Measurements from ENCODE around the gene MYL5.

The MYL5 gene

GRCh38 chr4:650461-650860 lies 23.9 kb upstream of the MYL5 start:
- no peak overlapping the region for H3K4me3 ChIP-seq (ENCODE audit: low read depth, low read length)
- no peak for TF ChIP-seq CTCF (conservative IDR thresholded peaks at IDR 0.05; ENCODE audit: low read depth, low read length)
- no peak for DNase-seq (ENCODE audit: low read depth)

- DNase-seq (ENCODE audit: low read depth), result no peak
- no peak for TF ChIP-seq CTCF (conservative IDR thresholded peaks at IDR 0.05; ENCODE audit: low read depth, low read length)
- no peak overlapping the region for H3K4me3 ChIP-seq (ENCODE audit: low read depth, low read length)
Measured at GRCh38 chr4:650951-651883, 23.1 kb upstream of the MYL5 start.

- no peak for DNase-seq (ENCODE audit: low read depth)
Measured at GRCh38 chr4:651884-652642, 22.3 kb upstream of the MYL5 start.

GRCh38 chr4:653080-653821 lies 21.1 kb upstream of the MYL5 start:
- DNase-seq (ENCODE audit: low read depth), result no peak
- no peak for TF ChIP-seq CTCF (conservative IDR thresholded peaks at IDR 0.05; ENCODE audit: low read depth, low read length)

More at GRCh38 chr4:651884-652642, 22.3 kb upstream of the MYL5 start:
- TF ChIP-seq CTCF (conservative IDR thresholded peaks at IDR 0.05; ENCODE audit: low read depth, low read length), result no peak
- H3K4me3 ChIP-seq (ENCODE audit: low read depth, low read length), result no peak overlapping the region

GRCh38 chr4:653831-654502 lies 20.4 kb upstream of the MYL5 start:
- TF ChIP-seq CTCF (conservative IDR thresholded peaks at IDR 0.05; ENCODE audit: low read depth, low read length), result no peak
- no peak overlapping the region for H3K4me3 ChIP-seq (ENCODE audit: low read depth, low read length)
- DNase-seq (ENCODE audit: low read depth), result no peak

More at GRCh38 chr4:653080-653821, 21.1 kb upstream of the MYL5 start:
- no peak overlapping the region for H3K4me3 ChIP-seq (ENCODE audit: low read depth, low read length)

GRCh38 chr4:654503-654845 lies 19.9 kb upstream of the MYL5 start:
- DNase-seq (ENCODE audit: low read depth), result no peak
- TF ChIP-seq CTCF (conservative IDR thresholded peaks at IDR 0.05; ENCODE audit: low read depth, low read length), result no peak
- no peak overlapping the region for H3K4me3 ChIP-seq (ENCODE audit: low read depth, low read length)

All from choroid plexus epithelial cell (primary cell).